Activated naive CD4-positive, alpha-beta T cell treated with anti-CD3 and anti-CD28 coated beads, Interleukin-2, amount 50 U/mL, for 24 hours (primary cell): ENCODE measurements around the gene CCDC83.
A peak's percentile ranks its signal among the peaks of the same experiment; 100 is the strongest.
"Not testable (repeated sequence)": the region's sequence is repeated elsewhere in the genome, so short reads cannot be mapped to it uniquely, and the experiment has no call there.

Experiments used
- H3K27ac Mint-ChIP-seq: one replicate; pipeline ENCODE4 v1.8.0; 2021; ENCODE audit warnings: mild to moderate bottlenecking, mixed read lengths
- H3K27me3 Mint-ChIP-seq: one replicate; pipeline ENCODE4 v1.8.0; 2021; ENCODE audit warnings: mixed read lengths
- H3K36me3 Mint-ChIP-seq: one replicate; pipeline ENCODE4 v1.8.0; 2021; ENCODE audit warnings: mixed read lengths
- H3K4me1 Mint-ChIP-seq: one replicate; pipeline ENCODE4 v1.8.0; 2021; ENCODE audit warnings: mixed read lengths
- H3K4me3 Mint-ChIP-seq: one replicate; pipeline ENCODE4 v1.8.0; 2021; ENCODE audit warnings: mild to moderate bottlenecking, mixed read lengths
- H3K9me3 Mint-ChIP-seq: one replicate; pipeline ENCODE4 v1.8.0; 2021; ENCODE audit warnings: mixed read lengths

CCDC83 gene

GRCh38 chr11:85939099-85940015, 84.2 kb downstream of the CCDC83 start:
- H3K4me1 Mint-ChIP-seq = no peaks in the 10 kb centered on the region
- no peak overlapping the region for H3K27ac Mint-ChIP-seq
- no peak overlapping the region for H3K4me3 Mint-ChIP-seq
- no peaks in the 10 kb centered on the region for H3K36me3 Mint-ChIP-seq
- H3K9me3 Mint-ChIP-seq = no peaks in the 10 kb centered on the region
- H3K27me3 Mint-ChIP-seq = no peaks in the 10 kb centered on the region

GRCh38 chr11:85941380-85941973, 86.3 kb downstream of the CCDC83 start:
- H3K36me3 Mint-ChIP-seq = peaks cover 4% of the 10 kb centered on the region
- H3K4me1 Mint-ChIP-seq = peaks cover 5% of the 10 kb centered on the region
- no peaks in the 10 kb centered on the region for H3K27me3 Mint-ChIP-seq
- H3K27ac Mint-ChIP-seq = no peak overlapping the region
- H3K4me3 Mint-ChIP-seq = no peak overlapping the region
- H3K9me3 Mint-ChIP-seq = peaks cover 8% of the 10 kb centered on the region

- Mint-ChIP-seq H3K36me3 (peaks cover 4% of the 10 kb centered on the region), H3K4me1 (peaks cover 14% of the 10 kb centered on the region), H3K9me3 (peaks cover 8% of the 10 kb centered on the region), H3K4me3 (no peak overlapping the region), H3K27me3 (no peaks in the 10 kb centered on the region), H3K27ac (no peak overlapping the region)
These were observed 90.1 kb downstream of the CCDC83 start for GRCh38 chr11:85945296-85945695.

GRCh38 chr11:85945788-85946187, 90.6 kb downstream of the CCDC83 start:
- Mint-ChIP-seq H3K27ac (no peak overlapping the region), H3K4me1 (peaks cover 14% of the 10 kb centered on the region), H3K27me3 (no peaks in the 10 kb centered on the region), H3K4me3 (no peak overlapping the region), H3K36me3 (peaks cover 4% of the 10 kb centered on the region), H3K9me3 (peaks cover 8% of the 10 kb centered on the region)

- H3K9me3 Mint-ChIP-seq = peaks cover 10% of the 10 kb centered on the region
- peaks cover 14% of the 10 kb centered on the region for H3K4me1 Mint-ChIP-seq
- peaks cover 4% of the 10 kb centered on the region for H3K36me3 Mint-ChIP-seq
- no peaks in the 10 kb centered on the region for H3K27me3 Mint-ChIP-seq
- no peak overlapping the region for H3K27ac Mint-ChIP-seq
- H3K4me3 Mint-ChIP-seq = no peak overlapping the region
These were observed 91.0 kb downstream of the CCDC83 start for GRCh38 chr11:85946221-85946620.

- Mint-ChIP-seq H3K9me3 (peaks cover 14% of the 10 kb centered on the region), H3K27ac (peak overlapping the region; percentile 75), H3K4me1 (peaks cover 14% of the 10 kb centered on the region), H3K27me3 (no peaks in the 10 kb centered on the region), H3K36me3 (peaks cover 4% of the 10 kb centered on the region), H3K4me3 (no peak overlapping the region)
These were observed 92.5 kb downstream of the CCDC83 start for GRCh38 chr11:85947431-85948272.

GRCh38 chr11:85948884-85949283, 93.7 kb downstream of the CCDC83 start:
- Mint-ChIP-seq H3K9me3 (peaks cover 14% of the 10 kb centered on the region), H3K4me1 (peaks cover 14% of the 10 kb centered on the region), H3K27ac (peak overlapping the region; percentile 8), H3K36me3 (peaks cover 12% of the 10 kb centered on the region), H3K27me3 (no peaks in the 10 kb centered on the region), H3K4me3 (no peak overlapping the region)

- peaks cover 14% of the 10 kb centered on the region for H3K9me3 Mint-ChIP-seq
- no peaks in the 10 kb centered on the region for H3K27me3 Mint-ChIP-seq
- peaks cover 14% of the 10 kb centered on the region for H3K4me1 Mint-ChIP-seq
- H3K27ac Mint-ChIP-seq = no peak overlapping the region
- peaks cover 17% of the 10 kb centered on the region for H3K36me3 Mint-ChIP-seq
- H3K4me3 Mint-ChIP-seq = no peak overlapping the region
These were observed 94.6 kb downstream of the CCDC83 start for GRCh38 chr11:85949798-85950197.

- H3K4me3 Mint-ChIP-seq = no peak overlapping the region
- H3K27ac Mint-ChIP-seq = no peak overlapping the region
- no peaks in the 10 kb centered on the region for H3K27me3 Mint-ChIP-seq
- peaks cover 14% of the 10 kb centered on the region for H3K4me1 Mint-ChIP-seq
- peaks cover 19% of the 10 kb centered on the region for H3K36me3 Mint-ChIP-seq
- peaks cover 10% of the 10 kb centered on the region for H3K9me3 Mint-ChIP-seq
These were observed 95.3 kb downstream of the CCDC83 start for GRCh38 chr11:85950317-85951048.

GRCh38 chr11:85951049-85951405, 95.8 kb downstream of the CCDC83 start:
- Mint-ChIP-seq H3K4me3 (no peak overlapping the region), H3K9me3 (peaks cover 6% of the 10 kb centered on the region)

GRCh38 chr11:85951428-85952107, 96.4 kb downstream of the CCDC83 start:
- peaks cover 9% of the 10 kb centered on the region for H3K4me1 Mint-ChIP-seq
- peak overlapping the region; percentile 48 for H3K27ac Mint-ChIP-seq
- H3K36me3 Mint-ChIP-seq = peaks cover 20% of the 10 kb centered on the region
- no peaks in the 10 kb centered on the region for H3K27me3 Mint-ChIP-seq
- peaks cover 6% of the 10 kb centered on the region for H3K9me3 Mint-ChIP-seq
- H3K4me3 Mint-ChIP-seq = no peak overlapping the region

More at GRCh38 chr11:85951049-85951405, 95.8 kb downstream of the CCDC83 start:
- peaks cover 18% of the 10 kb centered on the region for H3K36me3 Mint-ChIP-seq
- H3K4me1 Mint-ChIP-seq = peaks cover 9% of the 10 kb centered on the region
- H3K27me3 Mint-ChIP-seq = no peaks in the 10 kb centered on the region
- H3K27ac Mint-ChIP-seq = peak overlapping the region; percentile 48

- not testable (repeated sequence) for H3K27ac Mint-ChIP-seq, H3K27me3 Mint-ChIP-seq, H3K4me1 Mint-ChIP-seq, H3K9me3 Mint-ChIP-seq, H3K4me3 Mint-ChIP-seq
- H3K36me3 Mint-ChIP-seq = peaks cover 25% of the 10 kb centered on the region
These were observed 96.9 kb downstream of the CCDC83 start for GRCh38 chr11:85952108-85952485.

- H3K27me3 Mint-ChIP-seq = no peaks in the 10 kb centered on the region
- H3K9me3 Mint-ChIP-seq = peaks cover 6% of the 10 kb centered on the region
- H3K27ac Mint-ChIP-seq = no peak overlapping the region
- no peak overlapping the region for H3K4me3 Mint-ChIP-seq
- H3K36me3 Mint-ChIP-seq = peaks cover 37% of the 10 kb centered on the region
- peaks cover 3% of the 10 kb centered on the region for H3K4me1 Mint-ChIP-seq
These were observed 98.4 kb downstream of the CCDC83 start for GRCh38 chr11:85953491-85954143.

- Mint-ChIP-seq H3K27ac (no peak overlapping the region), H3K36me3 (peaks cover 49% of the 10 kb centered on the region), H3K9me3 (peaks cover 6% of the 10 kb centered on the region), H3K4me3 (no peak overlapping the region), H3K27me3 (no peaks in the 10 kb centered on the region), H3K4me1 (peaks cover 2% of the 10 kb centered on the region)
These were observed 100.3 kb downstream of the CCDC83 start for GRCh38 chr11:85955531-85955930.
